Cardiac muscle cell (in vitro differentiated cells and primary cell): ENCODE measurements around the gene OR4D10. TPM values are rescaled to one million over a fixed set of nuclear protein-coding genes. Genes with fewer than 3 reads are reported as not detected.
A peak's percentile ranks its signal among the peaks of the same experiment; 100 is the strongest.
"Not testable (repeated sequence)": the region's sequence is repeated elsewhere in the genome, so short reads cannot be mapped to it uniquely, and the experiment has no call there.

Experiments
- DNase-seq, 2 donors: peaks; one replicate each; pipeline versions ENCODE4 v3.0.0 to v3.0.0-alpha.2; 2010 to 2017; ENCODE audit warnings: low read depth in 1 of 2, low spot score in 1 of 2
- H3K27ac ChIP-seq: fragments of 200-600 bp; sonication (generic); 2 replicates; pipeline ENCODE4 v1.5.1; 2016
- H3K27me3 ChIP-seq: fragments of 200-600 bp; sonication (generic); 2 replicates; pipeline ENCODE4 v1.6.0; 2016; ENCODE audit warnings: control low read depth
- H3K36me3 ChIP-seq: fragments of 200-600 bp; sonication (generic); 2 replicates; pipeline ENCODE4 v1.5.1; 2016; ENCODE audit warnings: control low read depth
- H3K4me1 ChIP-seq: fragments of 200-600 bp; sonication (generic); 2 replicates; pipeline ENCODE4 v1.8.1; 2017; ENCODE audit warnings: low read depth, mild to moderate bottlenecking, mixed run types
- H3K4me3 ChIP-seq: fragments of 200-600 bp; sonication (generic); 2 replicates; pipeline ENCODE4 v1.5.1; 2016; ENCODE audit warnings: mild to moderate bottlenecking
- H3K9me3 ChIP-seq: fragments of 200-600 bp; sonication (generic); 2 replicates; pipeline ENCODE4 v1.5.1; 2017; ENCODE audit warnings: low read depth, mild to moderate bottlenecking, control low read depth
- polyA plus RNA-seq: library from polyadenylated mRNA; unstranded; fragments of >200 nt; fragmentation: Nextera tagmentation; extraction: Ambion mirVana; gene quantifications from 2 replicates; pipeline ENCODE4 v1.2.1, GENCODE V29; 2016
- total RNA-seq: library from RNA; depleted of rRNA; stranded (reverse); fragments of >200 nt; gene quantifications from 2 replicates; pipeline ENCODE4 v1.2.3, GENCODE V29; 2016
- TF ChIP-seq, protein P1 (sequence below): IDR thresholded peaks from 2 replicates; pipeline ENCODE4 v1.5.1; 2012; ENCODE audit warnings: low read depth, mild to moderate bottlenecking, low read length

Gene OR4D10
- total and polyA plus RNA-seq, 2 experiments from 2014 or later, result not detected

GRCh38 chr11:59503276-59503675 is 30.2 kb downstream of the OR4D10 start, which contains the start of gene OR4D11:
Gene OR4D11 (plus strand): TSS chr11:59503576. CDS start chr11:59503576, 0 bp downstream.
- Histone ChIP-seq H3K27ac (no peak within 1 kb of the TSS), H3K4me1 (no peaks in the 10 kb centered on the region), H3K27me3 (no peaks in the 10 kb centered on the region), H3K4me3 (no peak within 1 kb of the TSS), H3K36me3 (no peaks in the 10 kb centered on the region), H3K9me3 (no peaks in the 10 kb centered on the region)
- DNase-seq, result no peak
- TF ChIP-seq, protein P1, sequence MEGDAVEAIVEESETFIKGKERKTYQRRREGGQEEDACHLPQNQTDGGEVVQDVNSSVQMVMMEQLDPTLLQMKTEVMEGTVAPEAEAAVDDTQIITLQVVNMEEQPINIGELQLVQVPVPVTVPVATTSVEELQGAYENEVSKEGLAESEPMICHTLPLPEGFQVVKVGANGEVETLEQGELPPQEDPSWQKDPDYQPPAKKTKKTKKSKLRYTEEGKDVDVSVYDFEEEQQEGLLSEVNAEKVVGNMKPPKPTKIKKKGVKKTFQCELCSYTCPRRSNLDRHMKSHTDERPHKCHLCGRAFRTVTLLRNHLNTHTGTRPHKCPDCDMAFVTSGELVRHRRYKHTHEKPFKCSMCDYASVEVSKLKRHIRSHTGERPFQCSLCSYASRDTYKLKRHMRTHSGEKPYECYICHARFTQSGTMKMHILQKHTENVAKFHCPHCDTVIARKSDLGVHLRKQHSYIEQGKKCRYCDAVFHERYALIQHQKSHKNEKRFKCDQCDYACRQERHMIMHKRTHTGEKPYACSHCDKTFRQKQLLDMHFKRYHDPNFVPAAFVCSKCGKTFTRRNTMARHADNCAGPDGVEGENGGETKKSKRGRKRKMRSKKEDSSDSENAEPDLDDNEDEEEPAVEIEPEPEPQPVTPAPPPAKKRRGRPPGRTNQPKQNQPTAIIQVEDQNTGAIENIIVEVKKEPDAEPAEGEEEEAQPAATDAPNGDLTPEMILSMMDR, result no peak

DNA sequence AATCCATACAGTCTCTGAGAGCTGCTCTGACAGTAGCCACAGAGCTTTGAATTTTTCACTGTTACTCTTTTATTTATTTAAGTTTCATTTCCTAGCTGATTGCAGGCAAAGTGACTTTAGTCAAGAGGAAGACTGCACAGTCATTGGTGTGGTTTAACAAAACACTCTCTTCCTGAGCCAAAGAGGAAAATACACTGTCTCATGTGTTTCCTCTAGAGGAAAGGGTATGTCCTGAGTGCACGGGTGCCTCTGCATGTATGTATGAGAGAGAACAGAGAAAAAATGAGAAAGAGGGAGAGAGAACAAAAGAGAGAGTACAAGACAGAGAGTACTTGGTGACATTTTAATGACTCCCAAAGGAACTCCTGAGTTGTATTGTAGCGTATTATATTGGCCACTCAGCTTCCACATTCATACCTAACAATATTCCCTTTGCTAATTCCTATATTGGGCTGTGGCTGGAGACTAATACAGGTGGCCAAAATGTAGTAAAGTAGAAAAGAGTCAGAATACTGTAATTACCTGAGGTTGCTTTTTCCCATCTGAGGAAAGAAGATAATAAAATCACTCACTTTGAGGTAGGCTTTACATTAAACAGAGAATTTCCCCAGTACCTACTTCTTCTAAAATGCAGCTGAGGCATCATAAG is 38.0 kb downstream of the OR4D10 start, which contains the start of gene OR4D9:
OR4D9 (plus strand) TSS at position 599 of the 649 bp plus-strand sequence. CDS start 3,374 bp downstream, outside the sequence.
- DNase-seq, result peak in 1 of 2 donors; percentile 14
- TF ChIP-seq, protein P1, result no peak
- no peaks in the 10 kb centered on the region for H3K36me3 ChIP-seq
- no peak within 1 kb of the TSS for H3K4me3 ChIP-seq
- H3K4me1 ChIP-seq, result no peaks in the 10 kb centered on the region
- no peak within 1 kb of the TSS for H3K27ac ChIP-seq
- no peaks in the 10 kb centered on the region for H3K9me3 ChIP-seq
- no peaks in the 10 kb centered on the region for H3K27me3 ChIP-seq

DNA sequence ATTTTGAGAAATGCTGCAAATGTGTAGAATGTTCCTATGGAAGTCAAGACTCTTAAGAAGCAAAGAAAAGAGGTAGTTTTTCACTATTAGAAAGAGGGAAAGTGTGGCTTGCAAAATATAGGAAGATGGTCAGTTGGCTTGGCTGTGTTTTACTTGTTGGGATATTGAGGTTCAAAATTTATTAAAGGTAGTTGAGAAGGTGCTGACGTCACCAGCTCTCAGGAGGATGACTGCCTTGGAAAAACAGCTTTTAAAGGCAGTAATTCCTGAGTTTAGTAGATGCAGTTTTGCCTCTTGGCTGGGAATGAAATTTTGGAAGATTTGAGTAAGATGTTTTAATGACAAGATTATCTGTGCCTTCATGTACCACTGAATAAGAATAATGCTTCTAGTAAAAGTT is 38.6 kb downstream of the OR4D10 start:
- H3K36me3 ChIP-seq, result no peaks in the 10 kb centered on the region
- no peaks in the 10 kb centered on the region for H3K9me3 ChIP-seq
- H3K27me3 ChIP-seq, result no peaks in the 10 kb centered on the region
- DNase-seq, result no peak
- no peaks in the 10 kb centered on the region for H3K4me1 ChIP-seq
- TF ChIP-seq, protein P1, result no peak
- H3K27ac ChIP-seq, result no peak overlapping the region
- H3K4me3 ChIP-seq, result no peak overlapping the region

DNA sequence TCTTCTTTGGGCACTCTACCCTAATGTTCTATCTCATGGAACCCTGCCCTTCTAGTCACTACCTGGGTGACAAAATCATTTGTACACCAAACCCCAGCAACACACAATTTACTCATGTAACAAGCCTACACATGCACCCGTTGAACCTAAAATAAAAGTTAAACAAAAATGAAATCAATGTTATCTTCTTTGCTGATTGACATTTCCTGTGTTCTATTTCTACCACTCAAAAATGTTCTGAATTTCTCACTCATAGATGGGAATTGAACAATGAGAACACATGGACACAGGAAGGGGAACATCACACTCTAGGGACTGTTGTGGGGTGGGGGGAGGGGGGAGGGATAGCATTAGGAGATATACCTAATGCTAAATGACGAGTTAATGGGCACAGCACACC is 47.0 kb downstream of the OR4D10 start:
- H3K9me3 ChIP-seq, H3K36me3 ChIP-seq, H3K27ac ChIP-seq, H3K4me1 ChIP-seq, H3K4me3 ChIP-seq, H3K27me3 ChIP-seq: not testable (repeated sequence)
- DNase-seq, result peak in 1 of 2 donors; percentile 5

DNA sequence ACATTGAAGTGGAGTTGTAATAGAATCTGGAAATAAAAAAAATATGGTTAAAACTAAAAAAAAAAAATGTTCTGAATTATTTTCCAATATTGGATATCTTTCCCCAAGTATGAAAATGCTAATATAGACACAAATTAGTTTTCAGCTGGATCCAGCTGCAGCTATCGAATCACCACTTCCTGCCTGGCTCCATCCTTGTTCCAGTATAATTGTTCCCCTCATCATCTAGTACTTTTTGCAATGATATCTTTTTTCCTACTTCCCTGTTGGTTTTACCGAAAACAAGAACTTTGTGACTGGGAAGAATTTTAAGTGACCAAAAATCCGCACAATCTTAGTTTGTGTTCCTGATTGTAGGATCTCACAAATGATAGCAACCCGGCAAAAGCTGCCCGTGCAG is 47.6 kb downstream of the OR4D10 start:
- Histone ChIP-seq H3K27ac (no peak overlapping the region), H3K9me3 (no peaks in the 10 kb centered on the region), H3K27me3 (no peaks in the 10 kb centered on the region), H3K4me1 (no peaks in the 10 kb centered on the region), H3K36me3 (no peaks in the 10 kb centered on the region), H3K4me3 (no peak overlapping the region)
- peak in 1 of 2 donors; percentile 7 for DNase-seq
- TF ChIP-seq, protein P1, result no peak

- H3K36me3 ChIP-seq, result no peaks in the 10 kb centered on the region
- H3K27ac ChIP-seq, result no peak overlapping the region
- no peaks in the 10 kb centered on the region for H3K4me1 ChIP-seq
- H3K27me3 ChIP-seq, result no peaks in the 10 kb centered on the region
- H3K4me3 ChIP-seq, result no peak overlapping the region
- TF ChIP-seq, protein P1, result no peak
- H3K9me3 ChIP-seq, result no peaks in the 10 kb centered on the region
- DNase-seq, result no peak
These were observed 50.4 kb downstream of the OR4D10 start for GRCh38 chr11:59523541-59523940.
